HG03571 (cell line): ENCODE results near the gene CELF4.
A peak's percentile ranks its signal among the peaks of the same experiment; 100 is the strongest.

ENCODE experiments used
- ATAC-seq: cut with Tn5 transposase; IDR thresholded peaks from one replicate; pipeline ENCODE4 v1.9.1; 2021; ENCODE audit not compliant: unreplicated experiment

The CELF4 gene

GRCh38 chr18:37548679-37549289 is 16.8 kb downstream of the CELF4 start:
- ATAC-seq: no peak

GRCh38 chr18:37547196-37547827 is 18.3 kb downstream of the CELF4 start:
- ATAC-seq: no peak

GRCh38 chr18:37546651-37547050 is 18.9 kb downstream of the CELF4 start:
- ATAC-seq: no peak

GRCh38 chr18:37546272-37546537 is 19.4 kb downstream of the CELF4 start:
- no peak for ATAC-seq

- no peak for ATAC-seq
Observed at GRCh38 chr18:37545461-37546271, 19.9 kb downstream of the CELF4 start.

- ATAC-seq: no peak
Observed at GRCh38 chr18:37544713-37545112, 20.9 kb downstream of the CELF4 start.

GRCh38 chr18:37544217-37544616 is 21.4 kb downstream of the CELF4 start:
- no peak for ATAC-seq

GRCh38 chr18:37543321-37543720 is 22.3 kb downstream of the CELF4 start:
- ATAC-seq: no peak

- ATAC-seq: no peak
Observed at GRCh38 chr18:37541517-37541916, 24.1 kb downstream of the CELF4 start.

- no peak for ATAC-seq
Observed at GRCh38 chr18:37540424-37541138, 25.0 kb downstream of the CELF4 start.

GRCh38 chr18:37539236-37539635 is 26.4 kb downstream of the CELF4 start:
- no peak for ATAC-seq

- ATAC-seq: no peak
Observed at GRCh38 chr18:37538526-37539205, 26.9 kb downstream of the CELF4 start.

GRCh38 chr18:37537868-37538525 is 27.6 kb downstream of the CELF4 start:
- peak; percentile 77 for ATAC-seq

- ATAC-seq: no peak
Observed at GRCh38 chr18:37536656-37537055, 28.9 kb downstream of the CELF4 start.

GRCh38 chr18:37535968-37536367 is 29.6 kb downstream of the CELF4 start:
- no peak for ATAC-seq

- no peak for ATAC-seq
Observed at GRCh38 chr18:37534627-37535026, 31.0 kb downstream of the CELF4 start.

GRCh38 chr18:37533647-37534584 is 31.7 kb downstream of the CELF4 start:
- no peak for ATAC-seq

GRCh38 chr18:37532917-37533316 is 32.7 kb downstream of the CELF4 start:
- no peak for ATAC-seq

- peak; percentile 68 for ATAC-seq
Observed at GRCh38 chr18:37529863-37530262, 35.7 kb downstream of the CELF4 start.

GRCh38 chr18:37529296-37529695 is 36.3 kb downstream of the CELF4 start:
- ATAC-seq: no peak
